Large intestine (tissue), 3 donors: ENCODE measurements around the gene MGAT5B. TPM values are rescaled to one million over a fixed set of nuclear protein-coding genes. Genes with fewer than 3 reads are reported as not detected.

Source experiments
- DNase-seq, 2 donors: peaks; one replicate each; pipeline versions ENCODE4 v3.0.0 to v3.0.0-alpha.2; 2013
- H3K27ac ChIP-seq: one replicate; pipeline ENCODE4 v1.5.1; 2013; ENCODE audit warnings: low read length
- H3K27me3 ChIP-seq: 2 replicates; pipeline ENCODE4 v1.6.1; 2013; ENCODE audit warnings: low read length; ENCODE audit not compliant: control insufficient read depth, insufficient read depth
- H3K36me3 ChIP-seq: 2 replicates; pipeline ENCODE4 v1.6.1; 2013; ENCODE audit warnings: low read length; ENCODE audit not compliant: control insufficient read depth, insufficient read depth
- H3K4me1 ChIP-seq: one replicate; pipeline ENCODE4 v1.6.1; 2013; ENCODE audit warnings: low read length; ENCODE audit not compliant: control insufficient read depth, insufficient read depth
- H3K4me3 ChIP-seq: one replicate; pipeline ENCODE4 v1.5.1; 2013; ENCODE audit warnings: low read length
- H3K9me3 ChIP-seq: one replicate; pipeline ENCODE4 v1.6.1; 2013; ENCODE audit warnings: mild to moderate bottlenecking, low read depth, low read length, moderate library complexity; ENCODE audit not compliant: control insufficient read depth
- WGBS: methylation state at CpG from one replicate; pipeline ENCODE4 v1.1.5; 2013; ENCODE audit warnings: low lambda C conversion rate; ENCODE audit not compliant: insufficient coverage; 5-methylcytosine and 5-hydroxymethylcytosine counted together
- polyA plus RNA-seq: library from polyadenylated mRNA; unstranded; fragments of 120-200 nt; gene quantifications from one replicate; pipeline ENCODE4 v1.2.1, GENCODE V29; 2013

The MGAT5B gene
- polyA plus RNA-seq, 1 donor: 1.4 TPM

DNA sequence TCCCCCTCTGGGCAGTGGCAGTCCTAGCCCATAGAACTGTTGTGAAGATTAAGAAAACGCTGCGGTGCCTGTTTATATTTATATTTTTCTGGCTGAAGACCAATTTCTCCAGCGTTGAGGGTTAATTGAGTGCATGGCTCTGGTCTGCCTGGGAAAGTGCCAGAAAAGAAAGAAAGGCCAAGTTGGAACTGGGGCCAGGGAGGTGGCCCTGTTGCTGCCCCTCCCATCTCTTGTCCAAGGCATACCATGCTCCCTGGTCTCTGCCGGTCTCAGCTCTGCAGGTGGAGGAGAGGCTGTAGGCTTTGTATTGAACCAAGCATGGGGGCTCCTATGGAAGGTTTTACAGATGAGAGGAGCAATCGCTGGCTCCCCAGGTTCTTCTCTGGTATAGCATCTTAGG is 124.7 kb downstream of the MGAT5B start:
- no peaks in the 10 kb centered on the region for H3K4me1 ChIP-seq
- no CpG with 5 or more reads among the region's 5 CpGs for WGBS
- no peak for DNase-seq
- no peak overlapping the region for H3K4me3 ChIP-seq
- H3K36me3 ChIP-seq: no peaks in the 10 kb centered on the region
- H3K27ac ChIP-seq: no peak overlapping the region
- no peaks in the 10 kb centered on the region for H3K9me3 ChIP-seq
- H3K27me3 ChIP-seq: peaks cover 4% of the 10 kb centered on the region

DNA sequence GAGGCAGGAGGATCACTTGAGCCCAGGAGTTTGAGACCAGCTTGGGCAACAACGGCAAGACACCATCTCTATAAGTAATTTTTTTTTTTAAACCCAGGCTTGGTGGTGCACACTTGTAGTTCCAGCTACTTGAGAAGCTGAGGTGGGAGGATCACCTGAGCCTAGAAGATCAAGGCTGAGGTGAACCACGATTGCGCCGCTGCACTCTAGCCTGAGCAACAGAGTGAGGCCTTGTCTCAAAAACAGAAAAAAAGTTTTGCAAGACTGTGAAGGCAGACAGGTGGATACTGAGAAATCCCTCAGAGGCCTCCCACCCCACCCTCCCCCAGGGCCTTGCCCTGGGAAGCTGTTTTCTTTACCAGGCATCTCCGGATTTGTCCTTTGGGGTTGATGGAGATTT is 125.4 kb downstream of the MGAT5B start:
- H3K4me3 ChIP-seq: no peak overlapping the region
- H3K27me3 ChIP-seq: peaks cover 4% of the 10 kb centered on the region
- H3K27ac ChIP-seq: no peak overlapping the region
- H3K4me1 ChIP-seq: no peaks in the 10 kb centered on the region
- no peaks in the 10 kb centered on the region for H3K36me3 ChIP-seq
- H3K9me3 ChIP-seq: no peaks in the 10 kb centered on the region
- no peak for DNase-seq
- WGBS: 71% methylated on average over 3 of the region's 5 CpGs

DNA sequence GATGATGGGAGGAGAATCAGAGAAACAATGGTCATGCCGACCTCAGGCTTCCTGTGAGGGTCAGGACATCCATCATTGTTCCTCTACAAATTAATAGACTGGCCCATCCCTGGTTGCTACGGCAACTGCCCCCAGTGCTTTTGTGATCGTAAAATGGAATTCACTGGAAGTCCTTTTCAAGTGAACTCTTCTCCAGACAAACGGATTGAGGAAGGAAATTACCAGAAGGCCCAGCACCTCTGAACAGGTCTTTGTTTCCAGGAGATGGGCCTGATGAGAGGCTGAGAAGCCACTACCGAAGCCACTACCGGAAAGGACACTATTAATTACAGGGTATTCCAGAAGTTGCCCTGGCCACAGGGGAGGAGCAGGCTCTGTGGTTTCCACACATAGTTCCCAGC is 126.0 kb downstream of the MGAT5B start:
- H3K4me3 ChIP-seq: no peak overlapping the region
- H3K4me1 ChIP-seq: no peaks in the 10 kb centered on the region
- no peak for DNase-seq
- WGBS: no CpG with 5 or more reads among the region's 6 CpGs
- no peaks in the 10 kb centered on the region for H3K36me3 ChIP-seq
- peaks cover 4% of the 10 kb centered on the region for H3K27me3 ChIP-seq
- no peak overlapping the region for H3K27ac ChIP-seq
- H3K9me3 ChIP-seq: no peaks in the 10 kb centered on the region

DNA sequence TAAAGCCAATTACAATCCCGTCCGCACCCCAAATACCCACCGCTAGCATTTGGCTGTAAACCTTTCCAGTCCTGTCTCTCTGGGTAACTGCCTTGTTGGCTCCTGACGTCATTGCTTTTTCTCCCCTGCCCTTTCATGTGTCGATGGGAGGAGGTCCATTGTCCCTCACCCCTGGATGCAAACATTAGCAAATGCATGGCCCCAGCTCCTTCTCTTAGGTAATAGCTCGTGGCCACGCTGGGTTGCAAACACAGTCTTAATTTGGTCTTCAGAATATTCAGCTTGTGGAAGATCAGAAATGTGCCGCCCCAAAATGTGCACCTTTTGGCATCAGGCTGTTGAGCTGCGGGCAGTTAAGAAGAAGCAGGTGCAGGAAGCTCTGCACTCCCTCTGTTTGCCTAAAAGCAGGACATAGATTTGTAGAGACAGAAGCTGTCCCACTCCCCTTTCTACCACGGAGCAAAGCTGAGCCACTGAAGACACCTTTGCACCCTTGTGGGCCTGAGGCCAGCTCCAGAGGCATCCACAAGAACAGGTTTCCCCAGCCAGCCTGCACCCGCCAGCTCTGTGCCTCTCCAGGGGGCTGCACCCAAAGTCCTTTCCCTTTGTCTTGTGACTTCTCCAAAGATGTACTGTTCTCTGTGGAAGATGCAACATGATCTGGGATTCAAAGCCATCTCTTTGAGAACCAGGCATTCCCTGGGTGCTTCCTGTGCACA is 127.3 kb downstream of the MGAT5B start:
- no peaks in the 10 kb centered on the region for H3K36me3 ChIP-seq
- no peaks in the 10 kb centered on the region for H3K4me1 ChIP-seq
- WGBS: 60% methylated on average over 1 of the region's 11 CpGs
- peaks cover 4% of the 10 kb centered on the region for H3K27me3 ChIP-seq
- no peak overlapping the region for H3K4me3 ChIP-seq
- no peaks in the 10 kb centered on the region for H3K9me3 ChIP-seq
- no peak for DNase-seq
- H3K27ac ChIP-seq: no peak overlapping the region

DNA sequence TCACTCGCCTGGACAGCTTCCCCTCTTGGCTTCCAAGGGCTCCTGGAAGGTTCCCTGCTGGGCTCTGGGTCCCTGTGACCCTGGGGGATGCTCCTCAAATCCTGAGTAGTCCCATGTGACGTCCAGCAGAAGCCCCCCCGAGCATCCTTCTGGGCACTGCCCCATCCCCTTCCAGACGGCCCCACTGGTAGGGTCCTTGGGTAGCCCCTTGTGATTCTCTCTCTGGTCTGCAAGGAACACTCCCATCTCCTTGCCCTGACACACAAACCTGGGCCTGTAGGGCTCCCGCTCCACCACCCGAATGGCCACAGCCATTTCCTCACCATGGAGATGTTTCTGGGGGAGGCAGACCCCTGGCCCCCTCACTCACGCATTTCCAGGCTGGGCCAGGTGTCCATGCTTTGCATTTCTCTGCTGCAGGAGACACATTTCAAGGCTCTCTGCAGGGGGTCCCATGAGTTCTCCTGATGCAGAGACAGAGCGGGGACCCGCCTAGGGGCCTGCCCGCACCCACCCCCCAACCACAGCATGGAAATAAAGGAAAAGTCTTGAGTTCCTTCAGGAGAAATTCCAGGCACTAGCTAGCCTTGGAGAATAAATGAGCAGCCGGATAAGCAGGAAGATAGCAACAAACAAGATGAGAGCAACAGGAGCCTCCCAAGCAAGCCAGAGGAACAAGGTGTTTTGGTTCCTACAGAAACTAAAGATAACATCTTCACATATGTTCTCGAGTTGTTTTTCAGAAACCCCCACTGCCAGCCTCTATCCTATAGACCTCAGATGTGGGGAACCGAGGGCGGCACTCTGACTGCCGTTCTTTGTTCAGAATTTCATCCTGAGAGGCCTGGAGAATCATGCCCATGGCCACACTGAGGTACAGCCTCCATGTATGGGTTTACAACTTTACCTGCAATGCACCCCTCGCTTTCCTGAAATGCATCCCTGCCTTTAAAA is 128.8 kb downstream of the MGAT5B start:
- Histone ChIP-seq H3K4me3 (no peak overlapping the region), H3K27me3 (peaks cover 4% of the 10 kb centered on the region), H3K4me1 (no peaks in the 10 kb centered on the region), H3K27ac (no peak overlapping the region), H3K9me3 (no peaks in the 10 kb centered on the region), H3K36me3 (no peaks in the 10 kb centered on the region)
- no CpG with 5 or more reads among the region's 16 CpGs for WGBS
- DNase-seq: no peak

DNA sequence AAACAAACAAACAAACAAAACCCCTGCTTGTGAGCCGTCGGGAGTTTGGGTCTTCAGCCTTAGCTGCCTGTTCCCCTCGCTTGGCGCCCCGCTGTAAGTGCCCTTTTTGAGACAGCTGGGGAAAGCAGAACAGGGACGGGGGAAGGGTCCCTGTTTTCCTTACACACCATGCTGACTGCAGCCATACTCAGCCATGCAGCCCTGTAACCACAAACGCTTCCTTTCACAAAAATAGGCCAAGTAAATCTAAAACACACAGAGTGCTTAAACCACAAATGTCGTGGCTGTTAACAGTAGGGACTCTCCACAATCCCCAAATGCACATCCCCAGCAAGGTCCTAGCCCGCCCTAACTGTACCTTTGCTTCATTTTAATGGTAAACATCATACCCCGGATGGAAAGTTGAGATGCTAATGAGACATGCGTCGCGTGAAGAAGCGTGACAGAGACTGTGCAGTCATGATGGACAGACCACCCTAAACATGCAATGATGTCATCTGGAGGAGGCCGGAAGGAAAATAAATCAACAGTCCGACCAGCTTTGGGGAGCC is 129.9 kb downstream of the MGAT5B start:
- H3K27ac ChIP-seq: no peak overlapping the region

DNA sequence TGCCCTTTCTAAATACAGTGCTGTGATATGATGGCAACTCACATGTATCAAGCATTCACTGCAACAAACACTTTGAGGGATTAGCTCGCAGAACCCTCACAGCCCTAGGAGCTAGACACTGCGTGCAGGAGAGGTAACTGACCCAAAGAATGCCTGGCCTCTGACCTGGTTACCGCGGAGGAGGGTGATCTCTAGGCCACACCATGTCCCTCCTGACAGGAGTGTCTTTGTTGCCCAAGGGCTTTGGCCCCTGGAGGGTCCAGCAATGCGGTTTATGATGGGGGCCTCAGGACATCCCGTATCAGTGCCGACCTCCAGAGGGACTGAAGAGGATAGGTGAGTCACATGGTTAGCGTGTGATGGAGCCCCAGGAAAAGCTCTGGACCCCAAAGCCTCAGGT is 130.6 kb downstream of the MGAT5B start:
- no peaks in the 10 kb centered on the region for H3K36me3 ChIP-seq
- H3K4me3 ChIP-seq: no peak overlapping the region
- WGBS: no CpG with 5 or more reads among the region's 8 CpGs
- H3K9me3 ChIP-seq: no peaks in the 10 kb centered on the region
- no peaks in the 10 kb centered on the region for H3K4me1 ChIP-seq
- no peak for DNase-seq
- no peak overlapping the region for H3K27ac ChIP-seq
- H3K27me3 ChIP-seq: peaks cover 4% of the 10 kb centered on the region

More for the DNA sequence above, 129.9 kb downstream of the MGAT5B start:
- Histone ChIP-seq H3K9me3 (no peaks in the 10 kb centered on the region), H3K4me1 (no peaks in the 10 kb centered on the region), H3K36me3 (no peaks in the 10 kb centered on the region), H3K4me3 (no peak overlapping the region), H3K27me3 (peaks cover 4% of the 10 kb centered on the region)
- no CpG with 5 or more reads among the region's 16 CpGs for WGBS
- peak; percentile 21 to 25 for DNase-seq

Other genes with a start within 250 kb of the MGAT5B start
- 141 TPM for gene ST6GALNAC1, start 224.6 kb upstream of the MGAT5B start, polyA plus RNA-seq
- gene MXRA7, start 157.4 kb upstream of the MGAT5B start, polyA plus RNA-seq: 55.5 TPM
- gene JMJD6, start 141.8 kb upstream of the MGAT5B start, polyA plus RNA-seq: 32.7 TPM
- 38.8 TPM for gene METTL23, start 141.6 kb upstream of the MGAT5B start, polyA plus RNA-seq
- 258 TPM for gene SRSF2, start 131.1 kb upstream of the MGAT5B start, polyA plus RNA-seq
- gene MFSD11, start 130.3 kb upstream of the MGAT5B start, polyA plus RNA-seq: 28.8 TPM